Kidney (tissue), 14 donors: ENCODE measurements around the gene GPR143. TPM values are rescaled to one million over a fixed set of nuclear protein-coding genes. Genes with fewer than 3 reads are reported as not detected.
A peak's percentile ranks its signal among the peaks of the same experiment; 100 is the strongest.

Source experiments
- DNase-seq, 5 donors: peaks; one replicate each; pipeline ENCODE4 v3.0.0-alpha.2; 2013 to 2020
- FAIRE-seq: peaks from 2 replicates; lab custom pipeline; 2012; peaks lifted over from hg19 to GRCh38; lab: Jason Lieb, UNC
- H3K27ac ChIP-seq, 2 donors: one replicate each; pipeline ENCODE4 v1.7.0; 2013; ENCODE audit warnings: low read depth in 2 of 2, low read length in 2 of 2, inconsistent platforms in 1 of 2
- H3K27me3 ChIP-seq: one replicate; pipeline ENCODE4 v1.7.1; 2013; ENCODE audit warnings: low read length, inconsistent platforms; ENCODE audit not compliant: control insufficient read depth, insufficient read depth
- H3K36me3 ChIP-seq, 3 donors: one replicate each; pipeline versions ENCODE4 v1.7.0 to v1.7.1; 2013; ENCODE audit warnings: low read length in 3 of 3, control low read depth in 1 of 3, inconsistent platforms in 1 of 3; ENCODE audit not compliant: insufficient read depth in 3 of 3, control insufficient read depth in 2 of 3
- H3K4me1 ChIP-seq, 3 donors: one replicate each; pipeline versions ENCODE4 v1.7.0 to v1.7.1; 2013; ENCODE audit warnings: low read length in 3 of 3, inconsistent platforms in 1 of 3, low read depth in 1 of 3; ENCODE audit not compliant: control insufficient read depth in 2 of 3, insufficient read depth in 2 of 3
- H3K4me3 ChIP-seq, 3 donors: one replicate each; pipeline versions ENCODE4 v1.7.0 to v1.8.1; 2013; ENCODE audit warnings: low read length in 3 of 3, control low read depth in 1 of 3, inconsistent platforms in 1 of 3
- H3K9ac ChIP-seq, 3 donors: one replicate each; pipeline versions ENCODE4 v1.7.0 to v1.7.1; 2013; ENCODE audit warnings: low read length in 3 of 3, control low read depth in 1 of 3, inconsistent platforms in 1 of 3
- H3K9me3 ChIP-seq, 3 donors: one replicate each; pipeline versions ENCODE4 v1.7.0 to v1.7.1; 2013; ENCODE audit warnings: low read length in 3 of 3, control low read depth in 1 of 3, inconsistent platforms in 1 of 3; ENCODE audit not compliant: control insufficient read depth in 2 of 3, insufficient read depth in 1 of 3
- intact Hi-C: fragments of 100-400 bp; cut with DNase I; formaldehyde crosslinking; loops from one replicate; pipeline ENCODE4 v1.11.1; 2022
- polyA plus RNA-seq: library from polyadenylated mRNA; stranded (reverse); fragments of 350-450 nt; fragmentation: Illumina TruSeq; extraction: RNeasy Lipid Tissue Mini Kit (QIAGEN cat#74804); gene quantifications from one replicate; pipeline ENCODE4 v1.2.3, GENCODE V29; 2014; ENCODE audit warnings: low read depth, low replicate concordance; ENCODE audit not compliant: insufficient read depth
- total RNA-seq: library from RNA; stranded (reverse); fragmentation: NEBNext Ultra II Directional; extraction: Animal tissue kit (Norgen Biotek cat#: 25700); gene quantifications from one replicate; pipeline ENCODE4 v1.2.1, GENCODE V29; 2021
- TF ChIP-seq, protein P1 (sequence below): IDR thresholded peaks from 3 replicates; pipeline ENCODE4 v1.5.1; 2012; ENCODE audit warnings: mild to moderate bottlenecking, moderate library complexity, borderline replicate concordance; ENCODE audit not compliant: insufficient read depth; ENCODE audit errors: extremely low read depth
- donor health status: control.
- donor health status: control.
- donor health status: control.
- donor health status: control.
- donor health status: control.
- donor health status: DM: yes; HTN: yes; CAD: no.
- donor health status: Normal renal cell carcinoma (clear cell type).

The GPR143 gene
- total and polyA plus RNA-seq, 2 donors from 2014 or later: 8.2 to 8.7 TPM

DNA sequence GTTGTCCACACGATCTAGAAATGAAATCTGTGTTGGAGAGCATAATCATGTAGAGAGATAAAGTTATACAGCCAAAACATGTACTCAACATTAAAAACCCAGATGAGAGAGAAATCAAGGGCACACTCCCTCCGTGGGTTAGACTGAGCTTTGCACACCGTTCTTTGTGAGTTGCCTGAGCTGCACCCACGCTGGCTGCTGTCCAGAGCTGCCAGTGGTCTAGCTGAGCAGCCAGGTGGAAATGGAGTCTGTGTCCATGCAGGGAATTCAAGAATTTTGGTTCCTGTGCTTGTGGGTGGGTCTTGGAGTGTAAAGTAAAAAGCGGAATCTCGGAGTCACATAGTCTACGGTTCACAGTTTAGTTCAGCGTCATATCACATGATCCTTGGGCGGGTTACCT is 84.6 kb downstream of the GPR143 start:
- no peak for FAIRE-seq
- no peaks in the 10 kb centered on the region for H3K27me3 ChIP-seq
- TF ChIP-seq, protein P1, sequence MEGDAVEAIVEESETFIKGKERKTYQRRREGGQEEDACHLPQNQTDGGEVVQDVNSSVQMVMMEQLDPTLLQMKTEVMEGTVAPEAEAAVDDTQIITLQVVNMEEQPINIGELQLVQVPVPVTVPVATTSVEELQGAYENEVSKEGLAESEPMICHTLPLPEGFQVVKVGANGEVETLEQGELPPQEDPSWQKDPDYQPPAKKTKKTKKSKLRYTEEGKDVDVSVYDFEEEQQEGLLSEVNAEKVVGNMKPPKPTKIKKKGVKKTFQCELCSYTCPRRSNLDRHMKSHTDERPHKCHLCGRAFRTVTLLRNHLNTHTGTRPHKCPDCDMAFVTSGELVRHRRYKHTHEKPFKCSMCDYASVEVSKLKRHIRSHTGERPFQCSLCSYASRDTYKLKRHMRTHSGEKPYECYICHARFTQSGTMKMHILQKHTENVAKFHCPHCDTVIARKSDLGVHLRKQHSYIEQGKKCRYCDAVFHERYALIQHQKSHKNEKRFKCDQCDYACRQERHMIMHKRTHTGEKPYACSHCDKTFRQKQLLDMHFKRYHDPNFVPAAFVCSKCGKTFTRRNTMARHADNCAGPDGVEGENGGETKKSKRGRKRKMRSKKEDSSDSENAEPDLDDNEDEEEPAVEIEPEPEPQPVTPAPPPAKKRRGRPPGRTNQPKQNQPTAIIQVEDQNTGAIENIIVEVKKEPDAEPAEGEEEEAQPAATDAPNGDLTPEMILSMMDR: no peak

DNA sequence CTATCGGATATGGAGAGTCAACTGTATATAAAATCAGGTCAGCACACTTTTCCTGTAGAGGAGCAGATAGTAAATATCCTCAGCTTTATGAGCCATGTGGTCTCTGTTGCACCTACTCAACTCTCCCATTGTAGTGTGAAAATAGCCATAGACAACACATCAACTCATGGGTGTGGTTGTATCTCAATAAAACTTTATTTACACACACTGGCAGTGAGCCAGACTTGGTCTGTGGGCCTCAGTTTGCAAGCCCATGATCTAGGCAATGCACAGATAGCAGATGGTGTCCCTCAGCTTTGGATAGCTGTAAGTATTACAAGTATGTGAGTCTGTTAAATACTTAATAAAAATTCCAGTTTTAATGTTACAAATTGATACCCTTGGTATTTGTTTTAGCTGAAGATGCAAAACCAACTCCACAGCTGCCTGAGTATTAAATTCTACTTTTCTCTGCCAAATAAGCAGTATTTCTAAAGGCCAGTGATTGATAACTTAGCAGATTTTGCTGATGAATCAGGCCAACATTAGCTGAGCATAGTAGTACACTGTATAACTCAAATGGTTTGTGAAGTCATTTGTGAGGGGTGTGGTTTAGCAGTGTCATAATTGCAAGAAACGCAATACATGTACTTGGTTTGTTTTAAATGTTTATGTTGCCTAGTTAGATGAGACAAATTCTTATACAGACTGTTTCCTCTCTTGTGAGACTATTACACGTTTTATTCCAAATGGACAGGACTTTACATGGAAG is 87.3 kb downstream of the GPR143 start:
- H3K9ac ChIP-seq: no peak overlapping the region
- intact Hi-C loops: no loop called here
- DNase-seq (no peak), FAIRE-seq (no peak)
- TF ChIP-seq, protein P1: no peak
- H3K36me3 ChIP-seq: no peaks in the 10 kb centered on the region
- H3K4me1 ChIP-seq: peaks cover 0 to 4% (median 2%) of the 10 kb centered on the region in 3 donors
- no peak overlapping the region for H3K4me3 ChIP-seq
- no peaks in the 10 kb centered on the region for H3K9me3 ChIP-seq
- H3K27ac ChIP-seq: no peak overlapping the region
- no peaks in the 10 kb centered on the region for H3K27me3 ChIP-seq

More for the DNA sequence above, 84.6 kb downstream of the GPR143 start:
- Histone ChIP-seq H3K4me3 (no peak overlapping the region), H3K4me1 (peaks cover 0 to 4% (median 2%) of the 10 kb centered on the region in 3 donors), H3K27ac (no peak overlapping the region), H3K36me3 (no peaks in the 10 kb centered on the region), H3K9ac (no peak overlapping the region), H3K9me3 (no peaks in the 10 kb centered on the region)
- intact Hi-C loops: no loop called here
- DNase-seq: no peak

DNA sequence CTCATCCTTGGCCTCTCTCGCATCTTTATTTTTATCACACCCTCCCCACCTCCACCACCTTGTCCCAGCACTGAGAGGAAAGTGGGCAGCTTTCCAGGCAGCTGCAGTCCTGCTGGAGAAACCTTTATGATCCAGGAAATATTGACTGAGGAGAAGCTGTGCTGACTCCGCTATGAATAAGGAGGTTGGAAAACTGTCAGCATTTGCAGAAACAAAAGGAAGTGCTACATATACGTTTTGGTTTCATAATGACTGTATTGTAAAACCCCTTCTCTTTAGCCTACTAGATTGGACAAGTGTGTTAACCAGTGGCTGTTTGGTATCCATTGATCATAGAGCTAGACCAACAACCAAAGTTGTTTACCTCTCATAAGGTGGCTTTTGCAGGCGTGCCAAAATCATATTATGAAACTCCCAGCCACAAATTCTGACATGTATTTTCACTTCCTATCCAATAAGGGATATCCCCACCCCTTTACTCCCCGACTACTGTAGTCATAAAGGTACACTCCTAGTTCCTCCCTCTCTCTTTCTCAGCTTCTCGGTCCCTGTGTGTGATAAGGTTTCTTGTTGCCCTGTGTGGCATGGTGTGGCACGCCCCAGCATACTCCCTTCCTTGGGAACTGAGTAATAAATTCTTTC is 88.4 kb downstream of the GPR143 start:
- TF ChIP-seq, protein P1: no peak
- intact Hi-C loops: no loop called here
- FAIRE-seq: no peak

More for the DNA sequence above, 88.4 kb downstream of the GPR143 start:
- H3K27me3 ChIP-seq: peaks cover 2% of the 10 kb centered on the region
- no peak for DNase-seq
- peak overlapping the region in 1 of 2 donors; percentile 14 for H3K27ac ChIP-seq
- no peak overlapping the region for H3K9ac ChIP-seq
- H3K9me3 ChIP-seq: no peaks in the 10 kb centered on the region
- H3K4me3 ChIP-seq: no peak overlapping the region
- no peaks in the 10 kb centered on the region for H3K36me3 ChIP-seq
- H3K4me1 ChIP-seq: peaks cover 0 to 4% (median 2%) of the 10 kb centered on the region in 3 donors
